ENCODE results near the gene VAV2. TPM values are rescaled to one million over a fixed set of nuclear protein-coding genes. Genes with fewer than 3 reads are reported as not detected.

The VAV2 gene
- polyA plus RNA-seq, 1 of the 3 experiments (the other 2 are of a cell fraction) = 14.9 TPM

DNA sequence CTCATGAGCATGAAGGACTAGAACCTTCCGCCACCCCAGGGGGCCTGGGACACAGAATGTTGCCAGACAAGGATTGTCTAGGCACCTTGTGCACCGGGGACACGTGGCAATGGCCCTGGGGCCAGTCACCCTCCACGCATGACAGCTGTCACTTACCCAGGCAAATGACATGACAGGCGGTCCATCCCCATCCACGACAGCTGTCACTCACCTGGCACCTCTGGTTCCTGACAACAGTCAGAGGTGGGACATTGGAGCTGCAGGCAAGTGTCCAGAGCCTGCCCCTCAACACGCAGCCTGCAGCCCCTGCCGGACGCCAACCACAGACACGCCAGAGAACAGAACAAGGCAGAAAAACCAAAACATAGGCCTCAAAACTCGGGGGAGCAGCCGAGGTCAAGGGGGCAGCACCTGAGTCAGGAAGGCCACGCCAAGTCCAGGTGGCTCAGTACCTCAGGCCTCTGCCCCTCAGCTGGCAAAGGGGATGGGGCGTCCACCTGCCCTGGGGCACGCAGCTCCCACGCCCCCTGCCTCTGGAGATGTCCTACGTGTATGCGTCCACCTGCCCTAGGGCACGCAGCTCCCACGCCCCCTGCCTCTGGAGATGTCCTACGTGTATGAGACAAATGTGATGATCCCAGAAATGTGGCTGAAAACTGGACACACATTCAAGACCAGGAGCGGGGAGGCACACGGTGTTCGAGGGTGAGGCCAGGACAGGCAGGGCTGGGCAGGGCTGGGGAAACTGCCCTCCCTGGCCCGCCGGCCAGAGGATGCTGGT, 14.5 kb downstream of the VAV2 start:
- no peak for DNase-seq
- Histone ChIP-seq H3K9ac (no peak overlapping the region), H4K20me1 (ENCODE audit: insufficient read depth) (peaks cover 100% of the 10 kb centered on the region), H3K27ac (ENCODE audit: low read depth in 2 of 2, low read length in 1 of 2) (no peak overlapping the region; a peak in 1 of 4 replicates), H3K4me3 (ENCODE audit: low read depth in 2 of 2, low read length in 1 of 2) (no peak overlapping the region), H2AFZ (ENCODE audit: low read depth) (no peak overlapping the region), H3F3A (replicated peaks; ENCODE audit: insufficient read depth) (peaks cover 4% of the 10 kb centered on the region), H3K4me2 (no peak overlapping the region), H3K9me2 (no peaks in the 10 kb centered on the region), H3K9me3 (no peaks in the 10 kb centered on the region), H3K27me3 (ENCODE audit: insufficient read depth) (no peaks in the 10 kb centered on the region), H3K36me3 (replicated peaks in 1 of 2; ENCODE audit: control insufficient read depth in 1 of 2, insufficient read depth in 2 of 2, low read length in 1 of 2) (no peaks in the 10 kb centered on the region), H3K79me2 (ENCODE audit: insufficient read depth) (peaks cover 100% of the 10 kb centered on the region), H3K4me1 (ENCODE audit: control insufficient read depth in 1 of 2, insufficient read depth in 2 of 2, low read depth in 1 of 2, low read length in 1 of 2) (peaks cover 0 to 55% of the 10 kb centered on the region in 2 experiments; a peak in 1 of 4 replicates)
- ChIA-PET CTCF (interaction anchor here (1.1 to 1.9 kb wide), 2 partner anchors 16 to 17 kb away, joined by 4 to 7 read pairs; no protein-coding TSS in a partner anchor), POLR2A (no interaction called here)
- TF ChIP-seq, protein P1, sequence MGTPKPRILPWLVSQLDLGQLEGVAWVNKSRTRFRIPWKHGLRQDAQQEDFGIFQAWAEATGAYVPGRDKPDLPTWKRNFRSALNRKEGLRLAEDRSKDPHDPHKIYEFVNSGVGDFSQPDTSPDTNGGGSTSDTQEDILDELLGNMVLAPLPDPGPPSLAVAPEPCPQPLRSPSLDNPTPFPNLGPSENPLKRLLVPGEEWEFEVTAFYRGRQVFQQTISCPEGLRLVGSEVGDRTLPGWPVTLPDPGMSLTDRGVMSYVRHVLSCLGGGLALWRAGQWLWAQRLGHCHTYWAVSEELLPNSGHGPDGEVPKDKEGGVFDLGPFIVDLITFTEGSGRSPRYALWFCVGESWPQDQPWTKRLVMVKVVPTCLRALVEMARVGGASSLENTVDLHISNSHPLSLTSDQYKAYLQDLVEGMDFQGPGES (IDR thresholded peaks at IDR 0.05; ENCODE audit: low read depth, low read length) = no peak
- TF ChIP-seq, protein P2, sequence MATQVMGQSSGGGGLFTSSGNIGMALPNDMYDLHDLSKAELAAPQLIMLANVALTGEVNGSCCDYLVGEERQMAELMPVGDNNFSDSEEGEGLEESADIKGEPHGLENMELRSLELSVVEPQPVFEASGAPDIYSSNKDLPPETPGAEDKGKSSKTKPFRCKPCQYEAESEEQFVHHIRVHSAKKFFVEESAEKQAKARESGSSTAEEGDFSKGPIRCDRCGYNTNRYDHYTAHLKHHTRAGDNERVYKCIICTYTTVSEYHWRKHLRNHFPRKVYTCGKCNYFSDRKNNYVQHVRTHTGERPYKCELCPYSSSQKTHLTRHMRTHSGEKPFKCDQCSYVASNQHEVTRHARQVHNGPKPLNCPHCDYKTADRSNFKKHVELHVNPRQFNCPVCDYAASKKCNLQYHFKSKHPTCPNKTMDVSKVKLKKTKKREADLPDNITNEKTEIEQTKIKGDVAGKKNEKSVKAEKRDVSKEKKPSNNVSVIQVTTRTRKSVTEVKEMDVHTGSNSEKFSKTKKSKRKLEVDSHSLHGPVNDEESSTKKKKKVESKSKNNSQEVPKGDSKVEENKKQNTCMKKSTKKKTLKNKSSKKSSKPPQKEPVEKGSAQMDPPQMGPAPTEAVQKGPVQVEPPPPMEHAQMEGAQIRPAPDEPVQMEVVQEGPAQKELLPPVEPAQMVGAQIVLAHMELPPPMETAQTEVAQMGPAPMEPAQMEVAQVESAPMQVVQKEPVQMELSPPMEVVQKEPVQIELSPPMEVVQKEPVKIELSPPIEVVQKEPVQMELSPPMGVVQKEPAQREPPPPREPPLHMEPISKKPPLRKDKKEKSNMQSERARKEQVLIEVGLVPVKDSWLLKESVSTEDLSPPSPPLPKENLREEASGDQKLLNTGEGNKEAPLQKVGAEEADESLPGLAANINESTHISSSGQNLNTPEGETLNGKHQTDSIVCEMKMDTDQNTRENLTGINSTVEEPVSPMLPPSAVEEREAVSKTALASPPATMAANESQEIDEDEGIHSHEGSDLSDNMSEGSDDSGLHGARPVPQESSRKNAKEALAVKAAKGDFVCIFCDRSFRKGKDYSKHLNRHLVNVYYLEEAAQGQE (IDR thresholded peaks at IDR 0.05; ENCODE audit: low read depth, low read length) = no peak
- no peak for TF ChIP-seq FOSL2 (IDR thresholded peaks at IDR 0.05; ENCODE audit: borderline replicate concordance, low read depth)
- no peak for TF ChIP-seq SIN3A (IDR thresholded peaks at IDR 0.05; ENCODE audit: borderline replicate concordance, low read depth, low read length)
- TF ChIP-seq EZH2phosphoT487 (IDR thresholded peaks at IDR 0.05; ENCODE audit: borderline replicate concordance, low read depth) = no peak
- TF ChIP-seq, protein P3, sequence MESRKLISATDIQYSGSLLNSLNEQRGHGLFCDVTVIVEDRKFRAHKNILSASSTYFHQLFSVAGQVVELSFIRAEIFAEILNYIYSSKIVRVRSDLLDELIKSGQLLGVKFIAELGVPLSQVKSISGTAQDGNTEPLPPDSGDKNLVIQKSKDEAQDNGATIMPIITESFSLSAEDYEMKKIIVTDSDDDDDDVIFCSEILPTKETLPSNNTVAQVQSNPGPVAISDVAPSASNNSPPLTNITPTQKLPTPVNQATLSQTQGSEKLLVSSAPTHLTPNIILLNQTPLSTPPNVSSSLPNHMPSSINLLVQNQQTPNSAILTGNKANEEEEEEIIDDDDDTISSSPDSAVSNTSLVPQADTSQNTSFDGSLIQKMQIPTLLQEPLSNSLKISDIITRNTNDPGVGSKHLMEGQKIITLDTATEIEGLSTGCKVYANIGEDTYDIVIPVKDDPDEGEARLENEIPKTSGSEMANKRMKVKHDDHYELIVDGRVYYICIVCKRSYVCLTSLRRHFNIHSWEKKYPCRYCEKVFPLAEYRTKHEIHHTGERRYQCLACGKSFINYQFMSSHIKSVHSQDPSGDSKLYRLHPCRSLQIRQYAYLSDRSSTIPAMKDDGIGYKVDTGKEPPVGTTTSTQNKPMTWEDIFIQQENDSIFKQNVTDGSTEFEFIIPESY (IDR thresholded peaks at IDR 0.05; ENCODE audit: borderline replicate concordance, low read depth) = no peak
- TF ChIP-seq, protein P4, sequence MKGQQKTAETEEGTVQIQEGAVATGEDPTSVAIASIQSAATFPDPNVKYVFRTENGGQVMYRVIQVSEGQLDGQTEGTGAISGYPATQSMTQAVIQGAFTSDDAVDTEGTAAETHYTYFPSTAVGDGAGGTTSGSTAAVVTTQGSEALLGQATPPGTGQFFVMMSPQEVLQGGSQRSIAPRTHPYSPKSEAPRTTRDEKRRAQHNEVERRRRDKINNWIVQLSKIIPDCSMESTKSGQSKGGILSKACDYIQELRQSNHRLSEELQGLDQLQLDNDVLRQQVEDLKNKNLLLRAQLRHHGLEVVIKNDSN (IDR thresholded peaks at IDR 0.05; ENCODE audit: borderline replicate concordance, low read depth) = no peak
- TF ChIP-seq POLR2AphosphoS5 (IDR thresholded peaks at IDR 0.05; ENCODE audit: low read depth, low read length) = no peak
- 93% methylated on average over 13 of the region's 26 CpGs for WGBS (ENCODE audit: low lambda C conversion rate)

Measured in SK-N-SH (cell line).